Tibial artery (tissue), 4 donors: ENCODE results near the gene KRTAP4-11.
"Not testable (repeated sequence)": the region's sequence is repeated elsewhere in the genome, so short reads cannot be mapped to it uniquely, and the experiment has no call there.

Experiments
- DNase-seq, 2 donors: peaks; one replicate each; pipeline ENCODE4 v3.0.0-alpha.2; 2019
- H3K27ac ChIP-seq, 2 donors: fragments of 200-600 bp; sonication (generic) in 1 of 2; 1 replicate in 1 of 2; 2 replicates in 1 of 2; pipeline ENCODE4 v1.5.1; 2018 to 2019; ENCODE audit warnings: mild to moderate bottlenecking in 1 of 2
- H3K27me3 ChIP-seq, 2 donors: fragments of 200-600 bp; sonication (generic) in 1 of 2; one replicate each; pipeline versions ENCODE4 v1.5.1 to v1.6.0; 2016 to 2019
- H3K36me3 ChIP-seq, 3 donors: fragments of 200-600 bp; sonication (generic) in 2 of 3; one replicate each; pipeline ENCODE4 v1.5.1; 2016 to 2019; ENCODE audit warnings: mild to moderate bottlenecking in 2 of 3
- H3K4me1 ChIP-seq, 4 donors: fragments of 200-600 bp; sonication (generic) in 2 of 4; 1 replicate in 3 of 4; 2 replicates in 1 of 4; pipeline ENCODE4 v1.5.1; 2016 to 2019
- H3K4me3 ChIP-seq, 2 donors: fragments of 200-600 bp; sonication (generic) in 1 of 2; 1 replicate in 1 of 2; 2 replicates in 1 of 2; pipeline ENCODE4 v1.5.1; 2018 to 2019; ENCODE audit warnings: mild to moderate bottlenecking in 2 of 2
- H3K9me3 ChIP-seq, 3 donors: fragments of 200-600 bp; sonication (generic) in 1 of 3; one replicate each; pipeline ENCODE4 v1.5.1; 2016 to 2019
- CTCF ChIP-seq, 2 experiments: fragments of 200-600 bp in 1 of 2; fragments of 450-650 bp in 1 of 2; IDR thresholded peaks; one replicate each; pipeline ENCODE4 v1.5.1; 2017 to 2019; ENCODE audit warnings: antibody characterized with exemption in 2 of 2, mild to moderate bottlenecking in 1 of 2, moderate library complexity in 1 of 2
- intact Hi-C: fragments of 100-400 bp; cut with DNase I; formaldehyde crosslinking; loops from one replicate; pipeline ENCODE4 v1.15.0; 2023; ENCODE audit warnings: low total_unique reads

The KRTAP4-11 gene

GRCh38 chr17:41101586-41102259 is 16.4 kb downstream of the KRTAP4-11 start, which contains the start of gene KRTAP4-16:
Gene KRTAP4-16, minus strand, starts transcription at chr17:41102209. Its CDS starts 0 bp downstream, at chr17:41102209.
- Histone ChIP-seq H3K36me3 (no peaks in the 10 kb centered on the region), H3K4me1 (no peaks in the 10 kb centered on the region), H3K9me3 (no peaks in the 10 kb centered on the region), H3K27ac (no peak within 1 kb of the TSS), H3K27me3 (no peaks in the 10 kb centered on the region), H3K4me3 (no peak within 1 kb of the TSS)
- no peak for TF ChIP-seq CTCF (IDR thresholded peaks at IDR 0.05)
- no peak for DNase-seq
- intact Hi-C loops: no loop called here

- H3K9me3 ChIP-seq, intact Hi-C loops, DNase-seq: not testable (repeated sequence)
These were observed 18.3 kb downstream of the KRTAP4-11 start for GRCh38 chr17:41099682-41100480.

GRCh38 chr17:41098481-41098880 is 19.7 kb downstream of the KRTAP4-11 start:
- DNase-seq: no peak
- TF ChIP-seq CTCF (IDR thresholded peaks at IDR 0.05): no peak
- Histone ChIP-seq H3K4me3 (no peak overlapping the region), H3K27ac (no peak overlapping the region), H3K27me3 (no peaks in the 10 kb centered on the region), H3K4me1 (no peaks in the 10 kb centered on the region), H3K36me3 (no peaks in the 10 kb centered on the region), H3K9me3 (no peaks in the 10 kb centered on the region)
- intact Hi-C loops: no loop called here

More at GRCh38 chr17:41099682-41100480, 18.3 kb downstream of the KRTAP4-11 start:
- H3K4me3 ChIP-seq, H3K36me3 ChIP-seq, H3K4me1 ChIP-seq, H3K27me3 ChIP-seq, H3K27ac ChIP-seq: not testable (repeated sequence)

GRCh38 chr17:41098042-41098441 is 20.1 kb downstream of the KRTAP4-11 start, which contains the start of gene KRTAP4-8:
Gene KRTAP4-8, minus strand, starts transcription at chr17:41098142. Its CDS starts 58 bp downstream, at chr17:41098084.
- no peak for DNase-seq
- intact Hi-C loops: no loop called here
- H3K4me3 ChIP-seq: no peak within 1 kb of the TSS
- no peaks in the 10 kb centered on the region for H3K27me3 ChIP-seq
- no peak for TF ChIP-seq CTCF (IDR thresholded peaks at IDR 0.05)
- no peaks in the 10 kb centered on the region for H3K36me3 ChIP-seq
- H3K27ac ChIP-seq: no peak within 1 kb of the TSS
- no peaks in the 10 kb centered on the region for H3K4me1 ChIP-seq
- no peaks in the 10 kb centered on the region for H3K9me3 ChIP-seq

- Histone ChIP-seq H3K36me3 (no peaks in the 10 kb centered on the region), H3K4me1 (no peaks in the 10 kb centered on the region), H3K9me3 (no peaks in the 10 kb centered on the region), H3K4me3 (no peak overlapping the region), H3K27ac (no peak overlapping the region), H3K27me3 (no peaks in the 10 kb centered on the region)
- intact Hi-C loops: no loop called here
- no peak for TF ChIP-seq CTCF (IDR thresholded peaks at IDR 0.05)
- no peak for DNase-seq
These were observed 22.1 kb downstream of the KRTAP4-11 start for GRCh38 chr17:41096055-41096454.

GRCh38 chr17:41088760-41089352 is 29.3 kb downstream of the KRTAP4-11 start:
- H3K4me1 ChIP-seq, H3K4me3 ChIP-seq, H3K36me3 ChIP-seq, H3K27me3 ChIP-seq, H3K9me3 ChIP-seq, DNase-seq, H3K27ac ChIP-seq, intact Hi-C loops: not testable (repeated sequence)

- intact Hi-C loops, H3K27me3 ChIP-seq, H3K4me1 ChIP-seq, H3K27ac ChIP-seq, H3K4me3 ChIP-seq, DNase-seq, H3K9me3 ChIP-seq, H3K36me3 ChIP-seq: not testable (repeated sequence)
These were observed 33.9 kb downstream of the KRTAP4-11 start, which contains the start of gene KRTAP4-7 for GRCh38 chr17:41084100-41084856. Gene KRTAP4-7, plus strand, starts transcription at chr17:41084150. Its CDS starts 57 bp downstream, at chr17:41084207.

- H3K9me3 ChIP-seq, H3K27me3 ChIP-seq, H3K27ac ChIP-seq, H3K4me3 ChIP-seq, intact Hi-C loops, DNase-seq, H3K36me3 ChIP-seq, H3K4me1 ChIP-seq: not testable (repeated sequence)
These were observed 34.7 kb downstream of the KRTAP4-11 start for GRCh38 chr17:41083427-41083826.
